Measurements from ENCODE around the gene YIPF6. TPM values are rescaled to one million over a fixed set of nuclear protein-coding genes. Genes with fewer than 3 reads are reported as not detected.
A peak's percentile ranks its signal among the peaks of the same experiment; 100 is the strongest.
"Not testable (repeated sequence)": the region's sequence is repeated elsewhere in the genome, so short reads cannot be mapped to it uniquely, and the experiment has no call there.

YIPF6 gene
- total and polyA plus RNA-seq, 7 donors: 12.9 to 43.3 (median 30.4) TPM

GRCh38 chrX:68488657-68489056 lies 10.2 kb upstream of the YIPF6 start:
- no peaks in the 10 kb centered on the region for H3K36me3 ChIP-seq (ENCODE audit: insufficient read depth in 1 of 2, low read depth in 1 of 2)
- WGBS, 3 donors: 55 to 70% (median 68%) methylated on average over 4 of the region's 4 CpGs
- no peak for DNase-seq
- no peak for ATAC-seq
- intact Hi-C loops (cut with DNase I): no loop called here
- H3K4me1 ChIP-seq: no peaks in the 10 kb centered on the region
- no peaks in the 10 kb centered on the region for H3K9me3 ChIP-seq
- TF ChIP-seq CTCF (IDR thresholded peaks at IDR 0.05): no peak
- H3K27me3 ChIP-seq (ENCODE audit: insufficient read depth in 3 of 3, low read length in 2 of 3): peaks cover 0 to 4% (median 0%) of the 10 kb centered on the region in 3 donors
- no peak overlapping the region for H3K4me3 ChIP-seq
- no peak overlapping the region for H3K27ac ChIP-seq

DNA sequence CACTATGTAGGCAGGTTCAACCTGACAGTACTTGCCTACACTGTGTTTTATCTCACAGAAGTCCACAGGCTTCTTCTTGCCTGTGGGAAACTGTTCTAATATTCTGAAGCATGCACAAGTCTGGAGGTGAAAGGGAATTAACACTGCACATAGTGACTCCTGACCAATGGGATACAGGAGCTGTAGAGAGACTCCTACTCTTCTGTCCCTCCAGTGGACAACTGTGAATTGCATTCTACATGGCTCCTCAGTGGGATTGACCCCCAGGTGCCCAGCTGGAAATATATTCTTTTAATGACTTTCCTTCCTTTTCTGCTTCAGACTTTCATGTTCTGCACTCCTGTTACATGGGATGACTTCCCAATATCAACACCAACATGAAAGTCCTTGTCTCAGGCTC lies 8.2 kb upstream of the YIPF6 start:
- ATAC-seq (peak in 3 of 4 donors; percentile 47 to 63 (median 60)), DNase-seq (no peak)
- TF ChIP-seq CTCF (IDR thresholded peaks at IDR 0.05): peak; percentile 35
- peaks cover 0 to 5% (median 0%) of the 10 kb centered on the region in 3 donors for H3K27me3 ChIP-seq (ENCODE audit: insufficient read depth in 3 of 3, low read length in 2 of 3)
- no peaks in the 10 kb centered on the region for H3K36me3 ChIP-seq (ENCODE audit: insufficient read depth in 1 of 2, low read depth in 1 of 2)
- H3K4me3 ChIP-seq: no peak overlapping the region
- H3K4me1 ChIP-seq: no peaks in the 10 kb centered on the region
- intact Hi-C loops (cut with DNase I): no loop called here
- H3K27ac ChIP-seq: no peak overlapping the region
- H3K9me3 ChIP-seq: no peaks in the 10 kb centered on the region

DNA sequence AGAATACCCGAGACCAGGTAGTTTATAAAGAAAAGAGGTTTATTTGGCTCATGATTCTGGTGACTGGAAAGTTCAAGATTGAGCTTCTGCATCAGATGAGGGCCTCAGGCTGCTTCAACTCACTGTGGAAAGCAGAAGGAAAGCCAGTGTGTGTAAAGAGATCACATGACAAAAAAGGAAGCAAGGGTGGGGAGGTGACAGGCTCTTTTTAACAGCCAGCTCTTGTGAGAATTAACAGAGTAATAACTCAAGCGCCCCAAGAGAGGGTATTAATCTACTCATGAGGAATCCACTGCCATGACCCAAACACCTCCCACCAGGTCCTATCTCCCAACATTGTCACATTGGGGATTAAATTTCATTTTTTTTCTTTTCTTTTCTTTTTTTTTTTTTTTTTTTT lies 6.3 kb upstream of the YIPF6 start:
- H3K4me3 ChIP-seq: no peak overlapping the region
- ATAC-seq (no peak), DNase-seq (no peak)
- intact Hi-C loops (cut with DNase I): no loop called here
- no peaks in the 10 kb centered on the region for H3K4me1 ChIP-seq
- TF ChIP-seq CTCF (IDR thresholded peaks at IDR 0.05): no peak
- H3K36me3 ChIP-seq (ENCODE audit: insufficient read depth in 1 of 2, low read depth in 1 of 2): no peaks in the 10 kb centered on the region
- H3K27me3 ChIP-seq (ENCODE audit: insufficient read depth in 3 of 3, low read length in 2 of 3): peaks cover 0 to 5% (median 0%) of the 10 kb centered on the region in 3 donors
- no peak overlapping the region for H3K27ac ChIP-seq
- no peaks in the 10 kb centered on the region for H3K9me3 ChIP-seq
- WGBS, 3 donors: 76 to 91% (median 84%) methylated on average over 2 of the region's 2 CpGs

DNA sequence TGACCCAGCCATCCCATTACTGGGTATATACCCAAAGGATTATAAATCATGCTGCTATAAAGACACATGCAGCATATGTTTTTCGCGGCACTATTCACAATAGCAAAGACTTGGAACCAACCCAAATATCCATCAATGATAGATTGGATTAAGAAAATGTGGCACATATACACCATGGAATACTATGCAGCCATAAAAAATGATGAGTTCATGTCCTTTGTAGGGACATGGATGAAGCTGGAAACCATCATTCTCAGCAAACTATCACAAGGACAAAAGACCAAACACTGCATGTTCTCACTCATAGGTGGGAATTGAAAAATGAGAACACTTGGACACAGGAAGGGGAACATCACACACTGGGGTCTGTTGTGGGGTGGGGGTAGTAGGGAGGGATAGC lies 5.1 kb upstream of the YIPF6 start:
- intact Hi-C loops (cut with DNase I); H3K27ac ChIP-seq; H3K27me3 ChIP-seq (ENCODE audit: insufficient read depth in 3 of 3, low read length in 2 of 3); H3K4me3 ChIP-seq; DNase-seq; ATAC-seq; H3K36me3 ChIP-seq (ENCODE audit: insufficient read depth in 1 of 2, low read depth in 1 of 2); H3K9me3 ChIP-seq; H3K4me1 ChIP-seq: not testable (repeated sequence)
- WGBS, 3 donors: 97 to 99% (median 98%) methylated on average over 2 of the region's 2 CpGs

GRCh38 chrX:68498044-68498507 lies 775 bp upstream of the YIPF6 start:
- WGBS, 3 donors: 0 to 26% (median 2%) methylated on average over 4 of the region's 4 CpGs
- peak overlapping the region; percentile 85 for H3K4me3 ChIP-seq
- peaks cover 0 to 11% (median 0%) of the 10 kb centered on the region in 3 donors for H3K27me3 ChIP-seq (ENCODE audit: insufficient read depth in 3 of 3, low read length in 2 of 3)
- intact Hi-C loops (cut with DNase I): loop anchor here in 1 of 2 donors (5.0 kb wide), 1 partner anchor 36 kb away; no protein-coding TSS in a partner anchor
- DNase-seq: no peak
- ATAC-seq: no peak
- TF ChIP-seq CTCF (IDR thresholded peaks at IDR 0.05): no peak
- H3K4me1 ChIP-seq: peaks cover 21% of the 10 kb centered on the region
- H3K9me3 ChIP-seq: no peaks in the 10 kb centered on the region
- peak overlapping the region; percentile 94 for H3K27ac ChIP-seq
- no peaks in the 10 kb centered on the region for H3K36me3 ChIP-seq (ENCODE audit: insufficient read depth in 1 of 2, low read depth in 1 of 2)
